Skin of body (tissue), 1 donor: ENCODE results near the gene MAP6D1. TPM values are rescaled to one million over a fixed set of nuclear protein-coding genes. Genes with fewer than 3 reads are reported as not detected.

ENCODE experiments used
- total RNA-seq: library from RNA; depleted of rRNA; stranded (reverse); fragments of >200 nt; gene quantifications from one replicate; pipeline ENCODE4 v1.2.3, GENCODE V29; 2014

Gene MAP6D1
- total RNA-seq, 1 donor from 2014 or later = 1.2 TPM

Other genes starting within 250 kb of the MAP6D1 start
- 101 TPM for gene KLHL24, start 190.0 kb downstream of the MAP6D1 start, total RNA-seq
- gene YEATS2, start 127.8 kb downstream of the MAP6D1 start, total RNA-seq = 29.5 TPM
- 30.9 TPM for gene PARL, start 59.3 kb upstream of the MAP6D1 start, total RNA-seq
- gene ABCC5, start 192.3 kb upstream of the MAP6D1 start, total RNA-seq = 26.0 TPM
- not detected for gene HTR3D, start 206.2 kb upstream of the MAP6D1 start, total RNA-seq
- gene HTR3C, start 227.5 kb upstream of the MAP6D1 start, total RNA-seq = not detected